AG10803 (cell line): ENCODE measurements around the gene IZUMO2.

Experiments
- DNase-seq: peaks from one replicate; pipeline ENCODE4 v3.0.0; 2010; ENCODE audit warnings: low read depth
- H3K4me3 ChIP-seq: 2 replicates; pipeline ENCODE4 v1.5.1; 2011; ENCODE audit warnings: mild to moderate bottlenecking, low read length, control low read depth
- CTCF ChIP-seq: conservative IDR thresholded peaks from 2 replicates; pipeline ENCODE4 v1.5.1; 2011; ENCODE audit warnings: mild to moderate bottlenecking, low read length, control low read depth, inconsistent platforms

IZUMO2 gene

GRCh38 chr19:50173127-50173526 is 10.0 kb upstream of the IZUMO2 start:
- TF ChIP-seq CTCF: no peak
- no peak overlapping the region for H3K4me3 ChIP-seq
- no peak for DNase-seq

GRCh38 chr19:50172726-50173125 is 9.6 kb upstream of the IZUMO2 start:
- H3K4me3 ChIP-seq: no peak overlapping the region
- no peak for DNase-seq
- TF ChIP-seq CTCF: no peak

GRCh38 chr19:50171752-50172151 is 8.7 kb upstream of the IZUMO2 start:
- no peak for DNase-seq
- no peak overlapping the region for H3K4me3 ChIP-seq
- TF ChIP-seq CTCF: no peak

GRCh38 chr19:50167314-50167721 is 4.2 kb upstream of the IZUMO2 start:
- H3K4me3 ChIP-seq: no peak overlapping the region
- DNase-seq: no peak
- TF ChIP-seq CTCF: no peak

- no peak for TF ChIP-seq CTCF
- DNase-seq: no peak
- no peak overlapping the region for H3K4me3 ChIP-seq
These were observed 4.0 kb downstream of the IZUMO2 start for GRCh38 chr19:50159078-50159477.

- no peak overlapping the region for H3K4me3 ChIP-seq
- no peak for DNase-seq
- no peak for TF ChIP-seq CTCF
These were observed 4.5 kb downstream of the IZUMO2 start for GRCh38 chr19:50158577-50158976.

- H3K4me3 ChIP-seq: no peak overlapping the region
- DNase-seq: no peak
- TF ChIP-seq CTCF: no peak
These were observed 7.5 kb downstream of the IZUMO2 start for GRCh38 chr19:50155520-50156109.
